PFSK-1 (cell line): Measurements from ENCODE around the gene DNAJB8.

Source experiments
- FOXP2 ChIP-seq: optimal IDR thresholded peaks from 2 replicates; pipeline ENCODE3; 2011; ENCODE audit warnings: borderline replicate concordance, control low read depth, inconsistent platforms; ENCODE audit not compliant: insufficient read depth; ENCODE audit errors: extremely low read length, extremely low read depth
- POLR2AphosphoS5 ChIP-seq: IDR thresholded peaks from 2 replicates; pipeline ENCODE4 v1.6.1; 2012; ENCODE audit warnings: low read depth, mild to moderate bottlenecking, control low read depth, low read length, moderate library complexity
- REST ChIP-seq, 2 experiments: IDR thresholded peaks; 2 replicates each; pipeline versions ENCODE4 v1.6.1 to v1.8.0; 2011 to 2012; ENCODE audit warnings: low read depth in 2 of 2, low read length in 2 of 2, control low read depth in 1 of 2, inconsistent platforms in 1 of 2, mild to moderate bottlenecking in 1 of 2, moderate library complexity in 1 of 2; ENCODE audit not compliant: insufficient read depth in 1 of 2
- SIN3A ChIP-seq: IDR thresholded peaks from 2 replicates; pipeline ENCODE4 v1.6.1; 2012; ENCODE audit warnings: mild to moderate bottlenecking, low read length, moderate library complexity, borderline replicate concordance; ENCODE audit not compliant: insufficient read depth
- TAF1 ChIP-seq: IDR thresholded peaks from 2 replicates; pipeline ENCODE4 v1.6.1; 2012; ENCODE audit warnings: low read length, control low read depth, borderline replicate concordance; ENCODE audit not compliant: insufficient read depth

The DNAJB8 gene

GRCh38 chr3:128504963-128505730 is 38.5 kb upstream of the DNAJB8 start:
- no peak for TF ChIP-seq SIN3A

GRCh38 chr3:128504533-128504915 is 37.8 kb upstream of the DNAJB8 start:
- no peak for TF ChIP-seq SIN3A
- no peak for TF ChIP-seq REST (IDR thresholded peaks at IDR 0.05; ENCODE audit: insufficient read depth in 1 of 2, low read depth in 2 of 2, low read length in 2 of 2)
- TF ChIP-seq TAF1 = no peak
- no peak for TF ChIP-seq FOXP2
- TF ChIP-seq POLR2AphosphoS5 = no peak

DNA sequence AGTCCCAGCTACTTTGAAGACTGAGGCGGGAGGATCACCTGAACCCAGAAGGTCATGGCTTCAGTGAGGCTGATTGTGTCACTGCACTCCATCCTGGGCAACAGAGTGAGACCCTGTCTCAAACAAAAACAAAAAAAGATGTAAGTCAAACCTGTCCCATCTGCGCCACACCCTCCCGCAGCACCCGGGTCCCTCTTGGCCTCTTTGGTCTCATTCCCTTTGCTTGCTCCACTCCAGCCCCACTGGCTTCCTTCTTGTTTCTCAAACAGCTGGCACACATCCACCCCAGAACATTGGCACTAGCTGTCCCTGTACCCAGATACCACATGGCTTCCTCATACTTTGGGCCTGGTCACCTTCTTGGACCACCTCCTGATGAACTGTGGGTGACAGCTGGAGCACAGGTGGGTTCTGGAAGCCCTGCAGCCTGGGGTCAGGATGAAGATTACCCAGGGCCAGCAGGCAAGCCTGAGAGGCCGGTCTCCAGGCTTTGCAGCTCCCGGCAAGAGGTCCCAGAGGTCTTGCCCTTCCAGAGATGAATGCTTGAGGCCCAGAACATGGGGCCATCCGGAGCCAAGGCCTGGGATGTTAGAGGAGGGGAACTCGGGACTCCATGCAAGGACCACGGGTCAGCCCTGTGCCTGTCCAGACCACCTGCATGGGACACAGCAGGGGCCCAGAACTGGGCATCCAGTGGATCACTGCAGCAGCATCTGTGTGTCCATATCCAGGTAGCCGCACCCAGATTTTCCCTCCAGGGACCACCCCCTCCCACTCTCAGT is 37.3 kb upstream of the DNAJB8 start:
- no peak for TF ChIP-seq FOXP2
- no peak for TF ChIP-seq SIN3A
- TF ChIP-seq POLR2AphosphoS5 = no peak
- no peak for TF ChIP-seq REST (IDR thresholded peaks at IDR 0.05; ENCODE audit: insufficient read depth in 1 of 2, low read depth in 2 of 2, low read length in 2 of 2)
- no peak for TF ChIP-seq TAF1

GRCh38 chr3:128503164-128503651 is 36.5 kb upstream of the DNAJB8 start:
- TF ChIP-seq FOXP2 (no peak), SIN3A (no peak), TAF1 (no peak), POLR2AphosphoS5 (no peak), REST (IDR thresholded peaks at IDR 0.05; ENCODE audit: insufficient read depth in 1 of 2, low read depth in 2 of 2, low read length in 2 of 2) (no peak)

GRCh38 chr3:128502712-128503111 is 36.0 kb upstream of the DNAJB8 start:
- TF ChIP-seq TAF1 = no peak
- no peak for TF ChIP-seq POLR2AphosphoS5
- TF ChIP-seq FOXP2 = no peak
- no peak for TF ChIP-seq SIN3A
- no peak for TF ChIP-seq REST (IDR thresholded peaks at IDR 0.05; ENCODE audit: insufficient read depth in 1 of 2, low read depth in 2 of 2, low read length in 2 of 2)
